IMR-90 (cell line): Measurements from ENCODE around the gene WASF3. TPM values are rescaled to one million over a fixed set of nuclear protein-coding genes. Genes with fewer than 3 reads are reported as not detected.

Experiments used
- ATAC-seq: fragments of 200-7000 bp; cut with Tn5 transposase; 2 replicates; pipeline ENCODE4 v1.9.1; 2020; ENCODE audit warnings: low read depth, mild to moderate bottlenecking, moderate library complexity
- BruUV-seq: library from RNA; stranded (reverse); fragments of 400-500 nt; replicated peaks from 2 replicates; lab custom pipeline; 2021; lab: Mats Ljungman, UMichigan
- CTCF ChIA-PET: fragments of 300-600 bp; formaldehyde crosslinking; extraction: SDS; loops from one replicate; lab custom pipeline; 2021; ENCODE audit warnings: antibody characterized with exemption; lab: Yijun Ruan, JAX
- POLR2A ChIA-PET: fragments of 300-600 bp; sonication (Branson Sonifier 250); formaldehyde crosslinking; loops from one replicate; lab custom pipeline; 2022; ENCODE audit warnings: antibody characterized with exemption; ENCODE audit not compliant: unreplicated experiment; lab: Charles Lee
- DNase-seq: peaks from one replicate; pipeline ENCODE4 v3.0.0; 2013
- H2AFZ ChIP-seq: replicated peaks from 2 replicates; pipeline ENCODE3; 2013; ENCODE audit warnings: low read length, mild to moderate bottlenecking; ENCODE audit not compliant: poor library complexity
- H2AK5ac ChIP-seq: 2 replicates; pipeline ENCODE4 v1.6.1; 2013; ENCODE audit warnings: low read depth, low read length, inconsistent platforms
- H2AK9ac ChIP-seq: replicated peaks from 2 replicates; pipeline ENCODE3; 2013; ENCODE audit warnings: mild to moderate bottlenecking, low read depth, low read length, moderate library complexity; ENCODE audit not compliant: poor library complexity
- H2BK120ac ChIP-seq: 2 replicates; pipeline ENCODE4 v1.6.1; 2013; ENCODE audit warnings: low read depth, low read length, inconsistent platforms
- H2BK15ac ChIP-seq: 3 replicates; pipeline ENCODE4 v1.6.1; 2013; ENCODE audit warnings: low read depth, low read length, inconsistent platforms
- H2BK20ac ChIP-seq: 2 replicates; pipeline ENCODE4 v1.6.1; 2013; ENCODE audit warnings: low read depth, mild to moderate bottlenecking, inconsistent platforms, low read length, moderate library complexity
- H2BK5ac ChIP-seq: 2 replicates; pipeline ENCODE4 v1.6.1; 2013; ENCODE audit warnings: mild to moderate bottlenecking, low read depth, low read length, inconsistent platforms; ENCODE audit not compliant: poor library complexity, severe bottlenecking
- H3K14ac ChIP-seq: replicated peaks from 2 replicates; pipeline ENCODE4 v1.6.1; 2013; ENCODE audit warnings: low read depth, low read length, inconsistent platforms
- H3K18ac ChIP-seq: 2 replicates; pipeline ENCODE4 v1.6.1; 2013; ENCODE audit warnings: low read depth, low read length, control low read depth
- H3K23ac ChIP-seq: 2 replicates; pipeline ENCODE4 v1.6.1; 2013; ENCODE audit warnings: low read depth, low read length, inconsistent platforms
- H3K27ac ChIP-seq: 2 replicates; pipeline ENCODE4 v1.5.1; 2013; ENCODE audit warnings: mild to moderate bottlenecking, control low read depth, low read length; ENCODE audit not compliant: insufficient read depth
- H3K27me3 ChIP-seq: 2 replicates; pipeline ENCODE4 v1.6.1; 2013; ENCODE audit warnings: low read length; ENCODE audit not compliant: control insufficient read depth, insufficient read depth
- H3K36me3 ChIP-seq: 2 replicates; pipeline ENCODE4 v1.6.1; 2013; ENCODE audit warnings: low read length, mixed read lengths; ENCODE audit not compliant: control insufficient read depth, insufficient read depth
- H3K4ac ChIP-seq: 2 replicates; pipeline ENCODE4 v1.6.1; 2013; ENCODE audit warnings: low read depth, low read length, inconsistent platforms
- H3K4me1 ChIP-seq: 2 replicates; pipeline ENCODE4 v1.6.1; 2013; ENCODE audit warnings: low read length, mixed read lengths; ENCODE audit not compliant: control insufficient read depth, insufficient read depth
- H3K4me2 ChIP-seq: 2 replicates; pipeline ENCODE4 v1.6.1; 2013; ENCODE audit warnings: low read depth, mild to moderate bottlenecking, control low read depth, low read length, moderate library complexity
- H3K4me3 ChIP-seq: 2 replicates; pipeline ENCODE4 v1.5.1; 2013; ENCODE audit warnings: low read depth, mild to moderate bottlenecking, control low read depth, low read length, moderate library complexity; ENCODE audit not compliant: insufficient read depth
- H3K56ac ChIP-seq: 2 replicates; pipeline ENCODE4 v1.6.1; 2013; ENCODE audit warnings: low read length, inconsistent platforms; ENCODE audit not compliant: insufficient read depth; ENCODE audit errors: extremely low read depth
- H3K79me1 ChIP-seq, 2 experiments: 2 replicates each; pipeline ENCODE4 v1.6.1; 2013; ENCODE audit warnings: low read length in 2 of 2, inconsistent platforms in 1 of 2, low read depth in 1 of 2
- H3K9ac ChIP-seq: 2 replicates; pipeline ENCODE4 v1.6.1; 2013; ENCODE audit warnings: low read depth, low read length, control low read depth
- H3K9me1 ChIP-seq: 2 replicates; pipeline ENCODE4 v1.6.1; 2013; ENCODE audit warnings: low read length, inconsistent platforms; ENCODE audit not compliant: insufficient read depth
- H3K9me3 ChIP-seq: 2 replicates; pipeline ENCODE4 v1.6.1; 2013; ENCODE audit warnings: low read length; ENCODE audit not compliant: control insufficient read depth, insufficient read depth
- H4K20me1 ChIP-seq: 2 replicates; pipeline ENCODE4 v1.6.1; 2013; ENCODE audit warnings: low read length, inconsistent platforms; ENCODE audit not compliant: insufficient read depth
- H4K5ac ChIP-seq: 2 replicates; pipeline ENCODE4 v1.6.1; 2013; ENCODE audit warnings: mild to moderate bottlenecking, low read depth, low read length, control low read depth
- H4K8ac ChIP-seq, 2 experiments: 2 replicates each; pipeline ENCODE4 v1.6.1; 2013; ENCODE audit warnings: low read depth in 2 of 2, low read length in 2 of 2, control low read depth in 1 of 2, inconsistent platforms in 1 of 2
- H4K91ac ChIP-seq: 2 replicates; pipeline ENCODE4 v1.6.1; 2013; ENCODE audit warnings: low read depth, low read length, inconsistent platforms; ENCODE audit not compliant: insufficient read depth
- BHLHE40 ChIP-seq: fragments of 150-350 bp; IDR thresholded peaks from 2 replicates; pipeline ENCODE4 v1.6.1; 2016; ENCODE audit warnings: mild to moderate bottlenecking, low read depth, low read length
- CEBPB ChIP-seq: IDR thresholded peaks from 2 replicates; pipeline ENCODE4 v1.6.1; 2012; ENCODE audit warnings: low read depth, low read length, improper control_type of control experiment
- CHD1 ChIP-seq: IDR thresholded peaks from 2 replicates; pipeline ENCODE4 v1.6.1; 2012; ENCODE audit warnings: low read depth, low read length, improper control_type of control experiment
- FOS ChIP-seq: fragments of 150-350 bp; IDR thresholded peaks from 2 replicates; pipeline ENCODE4 v1.6.1; 2016; ENCODE audit warnings: low read depth, low read length
- RAD21 ChIP-seq: IDR thresholded peaks from 2 replicates; pipeline ENCODE4 v1.6.1; 2012; ENCODE audit warnings: low read length, improper control_type of control experiment
- SMC3 ChIP-seq: fragments of 150-350 bp; IDR thresholded peaks from 2 replicates; pipeline ENCODE4 v1.6.1; 2016; ENCODE audit warnings: low read depth, mild to moderate bottlenecking, antibody characterized with exemption, low read length, moderate library complexity
- WGBS, 2 experiments: methylation state at CpG; one replicate each; pipeline versions ENCODE4 v1.1.5 to v1.1.7; 2013; ENCODE audit warnings: missing lambda C conversion rate in 2 of 2; ENCODE audit not compliant: insufficient read length in 1 of 2; ENCODE audit errors: extremely low coverage in 2 of 2; 5-methylcytosine and 5-hydroxymethylcytosine counted together
- dilution Hi-C: fragments of 300-500 bp; cut with HindIII; formaldehyde crosslinking; loops from one replicate; pipeline ENCODE4 v1.14.3; 2018; ENCODE audit warnings: low sequenced_read_pairs; ENCODE audit not compliant: unreplicated experiment
- in situ Hi-C: fragments of 300-500 bp; cut with MboI; formaldehyde crosslinking; loops from 3 replicates; pipeline ENCODE4 v1.14.3; 2019; ENCODE audit warnings: low sequenced_read_pairs, inconsistent platforms, mixed read lengths
- intact Hi-C: fragments of 100-400 bp; cut with micrococcal nuclease; formaldehyde crosslinking; loops from 2 replicates; pipeline ENCODE4 v1.10.0; 2022
- polyA plus RNA-seq, 3 experiments: library from polyadenylated mRNA; depleted of rRNA; stranded (reverse); fragments of >200 nt; gene quantifications; 2 replicates each; pipeline ENCODE4 v1.2.3, GENCODE V29; 2012; ENCODE audit warnings: low replicate concordance in 1 of 3
- total RNA-seq: library from RNA; depleted of rRNA; stranded (reverse); fragments of >200 nt; gene quantifications from 2 replicates; pipeline ENCODE4 v1.2.3, GENCODE V29; 2012
- TF ChIP-seq, protein P1 (sequence below): conservative IDR thresholded peaks from 2 replicates; pipeline ENCODE4 v1.5.1; 2012; ENCODE audit warnings: mild to moderate bottlenecking, low read depth, low read length, improper control_type of control experiment

WASF3 gene
- total and polyA plus RNA-seq, 2 of the 4 experiments (the other 2 are of a cell fraction) = 4.3 to 11.4 TPM

DNA sequence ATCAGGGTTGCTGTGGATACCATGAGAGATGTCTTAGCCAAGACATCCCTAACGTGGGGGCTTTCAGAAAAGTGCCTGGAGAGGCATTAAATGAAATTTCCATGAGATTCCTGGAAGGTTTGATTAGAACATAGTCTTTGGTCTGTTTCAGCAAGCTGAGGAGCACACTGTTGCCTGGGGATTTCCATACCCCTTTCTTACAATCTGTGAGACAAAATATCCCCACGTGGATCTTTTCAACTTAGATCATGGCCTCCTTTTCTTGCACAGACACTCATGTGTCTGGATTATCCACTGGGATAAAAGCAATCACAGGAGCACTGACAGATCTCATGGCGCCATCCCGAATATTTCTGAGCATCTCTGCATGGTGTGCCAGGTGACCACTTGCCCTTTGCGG, 161.4 kb downstream of the WASF3 start:
- Histone ChIP-seq H2AK5ac (no peak overlapping the region), H4K8ac (no peak overlapping the region), H3K79me1 (no peaks in the 10 kb centered on the region), H2AFZ (no peak overlapping the region), H2BK5ac (no peak overlapping the region), H4K20me1 (no peaks in the 10 kb centered on the region), H2AK9ac (no peak overlapping the region), H2BK120ac (no peak overlapping the region), H3K27me3 (peaks cover 10% of the 10 kb centered on the region), H3K9me1 (no peaks in the 10 kb centered on the region), H3K27ac (no peak overlapping the region), H3K23ac (no peak overlapping the region), H2BK20ac (no peak overlapping the region), H3K4ac (no peak overlapping the region), H3K36me3 (no peaks in the 10 kb centered on the region), H3K4me3 (no peak overlapping the region), H3K4me2 (no peak overlapping the region), H3K9ac (no peak overlapping the region), H2BK15ac (no peak overlapping the region), H3K4me1 (no peaks in the 10 kb centered on the region), H3K56ac (no peak overlapping the region), H3K14ac (no peak overlapping the region), H4K91ac (no peak overlapping the region), H3K18ac (no peak overlapping the region), H4K5ac (no peak overlapping the region), H3K9me3 (no peaks in the 10 kb centered on the region)
- in situ Hi-C loops (loop anchor here (10.0 kb wide), 1 partner anchor 196 kb away; no protein-coding TSS in a partner anchor), intact Hi-C loops (no loop called here), dilution Hi-C loops (no loop called here)
- no peak for TF ChIP-seq RAD21
- TF ChIP-seq, protein P1, sequence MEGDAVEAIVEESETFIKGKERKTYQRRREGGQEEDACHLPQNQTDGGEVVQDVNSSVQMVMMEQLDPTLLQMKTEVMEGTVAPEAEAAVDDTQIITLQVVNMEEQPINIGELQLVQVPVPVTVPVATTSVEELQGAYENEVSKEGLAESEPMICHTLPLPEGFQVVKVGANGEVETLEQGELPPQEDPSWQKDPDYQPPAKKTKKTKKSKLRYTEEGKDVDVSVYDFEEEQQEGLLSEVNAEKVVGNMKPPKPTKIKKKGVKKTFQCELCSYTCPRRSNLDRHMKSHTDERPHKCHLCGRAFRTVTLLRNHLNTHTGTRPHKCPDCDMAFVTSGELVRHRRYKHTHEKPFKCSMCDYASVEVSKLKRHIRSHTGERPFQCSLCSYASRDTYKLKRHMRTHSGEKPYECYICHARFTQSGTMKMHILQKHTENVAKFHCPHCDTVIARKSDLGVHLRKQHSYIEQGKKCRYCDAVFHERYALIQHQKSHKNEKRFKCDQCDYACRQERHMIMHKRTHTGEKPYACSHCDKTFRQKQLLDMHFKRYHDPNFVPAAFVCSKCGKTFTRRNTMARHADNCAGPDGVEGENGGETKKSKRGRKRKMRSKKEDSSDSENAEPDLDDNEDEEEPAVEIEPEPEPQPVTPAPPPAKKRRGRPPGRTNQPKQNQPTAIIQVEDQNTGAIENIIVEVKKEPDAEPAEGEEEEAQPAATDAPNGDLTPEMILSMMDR = no peak
- no peak for TF ChIP-seq FOS
- no peak for TF ChIP-seq BHLHE40
- no peak for TF ChIP-seq SMC3
- TF ChIP-seq CEBPB = no peak
- no peak for TF ChIP-seq CHD1
- ATAC-seq = no peak
- no peak for DNase-seq
- no TSS peak for BruUV-seq
- ChIA-PET POLR2A (no interaction called here), CTCF (interaction anchor here (0.6 kb wide), 1 partner anchor 682 kb away, joined by 7 read pairs; no protein-coding TSS in a partner anchor)
- WGBS, 2 experiments = no CpG with 5 or more reads among the region's 5 CpGs
